ENCODE measurements around the gene OLR1. TPM values are rescaled to one million over a fixed set of nuclear protein-coding genes. Genes with fewer than 3 reads are reported as not detected.
"Not testable (repeated sequence)": the region's sequence is repeated elsewhere in the genome, so short reads cannot be mapped to it uniquely, and the experiment has no call there.

OLR1 gene
- under 1 TPM; 0.20 to 0.77 TPM for total RNA-seq

- DNase-seq, result no peak
- Histone ChIP-seq H3K27ac (no peak within 1 kb of the TSS), H3K36me3 (no peaks in the 10 kb centered on the region), H3K27me3 (no peaks in the 10 kb centered on the region), H3K9ac (ENCODE audit: low read depth in 2 of 2, low read length in 2 of 2) (no peak within 1 kb of the TSS), H3K9me3 (no peaks in the 10 kb centered on the region), H3K4me1 (no peaks in the 10 kb centered on the region), H3K4me3 (no peak within 1 kb of the TSS)
- TF ChIP-seq CTCF (IDR thresholded peaks at IDR 0.05), result no peak
- intact Hi-C loops (cut with DNase I), result no loop called here
These were observed at the start of gene OLR1 for GRCh38 chr12:10171973-10172728. OLR1 (minus strand) TSS chr12:10172132; CDS start chr12:10172077, 55 bp downstream.

GRCh38 chr12:10220398-10221077, 48.6 kb upstream of the OLR1 start:
- no peaks in the 10 kb centered on the region for H3K36me3 ChIP-seq
- H3K4me3 ChIP-seq, result no peak overlapping the region
- TF ChIP-seq CTCF (IDR thresholded peaks at IDR 0.05), result no peak
- peak; percentile 26 for DNase-seq
- no peaks in the 10 kb centered on the region for H3K4me1 ChIP-seq
- H3K27ac ChIP-seq, result no peak overlapping the region
- intact Hi-C loops (cut with DNase I), result loop anchor here (10.0 kb wide), 1 partner anchor 514 kb away; no protein-coding TSS in a partner anchor
- no peaks in the 10 kb centered on the region for H3K27me3 ChIP-seq
- no peaks in the 10 kb centered on the region for H3K9me3 ChIP-seq
- no peak overlapping the region for H3K9ac ChIP-seq (ENCODE audit: low read depth in 2 of 2, low read length in 2 of 2)

- DNase-seq, result no peak
- intact Hi-C loops (cut with DNase I), result no loop called here
- no peaks in the 10 kb centered on the region for H3K36me3 ChIP-seq
- peaks cover 8% of the 10 kb centered on the region for H3K4me1 ChIP-seq
- TF ChIP-seq CTCF (IDR thresholded peaks at IDR 0.05), result no peak
- no peak overlapping the region for H3K27ac ChIP-seq
- no peaks in the 10 kb centered on the region for H3K27me3 ChIP-seq
- no peaks in the 10 kb centered on the region for H3K9me3 ChIP-seq
- H3K4me3 ChIP-seq, result no peak overlapping the region
- H3K9ac ChIP-seq (ENCODE audit: low read depth in 2 of 2, low read length in 2 of 2), result no peak overlapping the region
These were observed 46.1 kb upstream of the OLR1 start for GRCh38 chr12:10218021-10218420.

GRCh38 chr12:10215946-10216345, 44.0 kb upstream of the OLR1 start:
- H3K27me3 ChIP-seq; H3K4me1 ChIP-seq; intact Hi-C loops (cut with DNase I); H3K9ac ChIP-seq (ENCODE audit: low read depth in 2 of 2, low read length in 2 of 2); DNase-seq; H3K27ac ChIP-seq; H3K36me3 ChIP-seq; H3K9me3 ChIP-seq; H3K4me3 ChIP-seq: not testable (repeated sequence)

- intact Hi-C loops (cut with DNase I), result no loop called here
- DNase-seq, result no peak
- H3K36me3 ChIP-seq, result no peaks in the 10 kb centered on the region
- no peak for TF ChIP-seq CTCF (IDR thresholded peaks at IDR 0.05)
- no peaks in the 10 kb centered on the region for H3K27me3 ChIP-seq
- no peak overlapping the region for H3K27ac ChIP-seq
- no peaks in the 10 kb centered on the region for H3K9me3 ChIP-seq
- H3K4me1 ChIP-seq, result peaks cover 8% of the 10 kb centered on the region
- no peak overlapping the region for H3K9ac ChIP-seq (ENCODE audit: low read depth in 2 of 2, low read length in 2 of 2)
- H3K4me3 ChIP-seq, result peak overlapping the region; percentile 64
These were observed 43.5 kb upstream of the OLR1 start for GRCh38 chr12:10215436-10215835.

- DNase-seq, result no peak
These were observed 42.9 kb upstream of the OLR1 start for GRCh38 chr12:10214895-10215267.

More at GRCh38 chr12:10214895-10215267, 42.9 kb upstream of the OLR1 start:
- Histone ChIP-seq H3K27me3 (no peaks in the 10 kb centered on the region), H3K9me3 (no peaks in the 10 kb centered on the region), H3K4me3 (peak overlapping the region; percentile 64), H3K9ac (ENCODE audit: low read depth in 2 of 2, low read length in 2 of 2) (no peak overlapping the region), H3K4me1 (peaks cover 8% of the 10 kb centered on the region), H3K36me3 (no peaks in the 10 kb centered on the region), H3K27ac (peak overlapping the region; percentile 93)
- no peak for TF ChIP-seq CTCF (IDR thresholded peaks at IDR 0.05)
- intact Hi-C loops (cut with DNase I), result no loop called here
